Stimulated activated CD8-positive, alpha-beta memory T cell treated with anti-CD3 and anti-CD28 coated beads, Interleukin-12 subunit alpha, Interleukin-12 subunit beta, amount 100 ng/mL, for 24 hours (primary cell): Measurements from ENCODE around the gene SPR.

Source experiments
- DNase-seq: peaks from one replicate; pipeline ENCODE4 v3.0.0-alpha.2; 2020; ENCODE audit errors: extremely low read depth

The SPR gene

DNA sequence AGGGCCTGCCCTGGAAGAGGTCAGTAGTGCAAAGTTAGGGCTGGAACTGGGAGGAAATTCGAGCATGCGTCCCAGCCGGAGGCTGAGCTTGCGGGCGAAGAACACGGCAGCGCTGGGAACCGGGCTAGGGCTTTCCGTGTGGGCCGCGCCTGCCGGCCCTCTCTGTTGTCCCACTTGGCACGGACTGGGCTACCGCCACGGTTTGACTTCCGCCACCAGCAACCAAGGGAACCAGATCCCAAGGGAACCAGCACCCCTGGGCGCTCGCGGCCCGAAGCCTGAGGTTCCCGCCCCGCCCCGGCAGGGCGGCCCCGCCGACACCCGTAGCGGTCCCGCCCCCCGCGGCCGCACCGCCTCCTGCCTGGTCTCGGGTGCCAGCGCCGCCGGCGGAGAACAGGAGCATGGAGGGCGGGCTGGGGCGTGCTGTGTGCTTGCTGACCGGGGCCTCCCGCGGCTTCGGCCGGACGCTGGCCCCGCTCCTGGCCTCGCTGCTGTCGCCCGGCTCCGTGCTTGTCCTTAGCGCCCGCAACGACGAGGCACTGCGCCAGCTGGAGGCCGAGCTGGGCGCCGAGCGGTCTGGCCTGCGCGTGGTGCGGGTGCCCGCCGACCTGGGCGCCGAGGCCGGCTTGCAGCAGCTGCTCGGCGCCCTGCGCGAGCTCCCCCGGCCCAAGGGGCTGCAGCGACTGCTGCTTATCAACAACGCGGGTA, at the start of gene SPR:
TSS of gene SPR (plus strand) at position 377 of the 708 bp plus-strand sequence. CDS start at position 402, 25 bp downstream.
- DNase-seq: no peak

DNA sequence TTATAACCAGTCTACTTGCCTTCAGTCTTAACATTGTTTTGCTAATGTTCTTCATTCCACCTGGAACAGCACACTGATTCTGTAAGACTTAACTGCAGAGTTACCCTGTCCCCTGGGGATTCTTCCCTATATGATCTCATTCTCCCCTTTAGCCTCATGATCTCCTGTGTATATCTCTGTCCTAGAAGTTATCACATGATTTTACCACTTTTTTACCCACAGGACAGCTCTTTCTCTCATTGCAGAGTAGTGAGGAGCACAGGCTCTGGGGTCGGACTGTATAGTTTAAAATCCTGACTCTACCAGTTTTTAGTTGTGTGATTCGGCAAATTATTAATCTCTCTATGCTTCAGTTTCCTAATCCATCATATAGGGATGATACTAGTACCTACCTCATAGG, 47.1 kb upstream of the SPR start:
- no peak for DNase-seq

DNA sequence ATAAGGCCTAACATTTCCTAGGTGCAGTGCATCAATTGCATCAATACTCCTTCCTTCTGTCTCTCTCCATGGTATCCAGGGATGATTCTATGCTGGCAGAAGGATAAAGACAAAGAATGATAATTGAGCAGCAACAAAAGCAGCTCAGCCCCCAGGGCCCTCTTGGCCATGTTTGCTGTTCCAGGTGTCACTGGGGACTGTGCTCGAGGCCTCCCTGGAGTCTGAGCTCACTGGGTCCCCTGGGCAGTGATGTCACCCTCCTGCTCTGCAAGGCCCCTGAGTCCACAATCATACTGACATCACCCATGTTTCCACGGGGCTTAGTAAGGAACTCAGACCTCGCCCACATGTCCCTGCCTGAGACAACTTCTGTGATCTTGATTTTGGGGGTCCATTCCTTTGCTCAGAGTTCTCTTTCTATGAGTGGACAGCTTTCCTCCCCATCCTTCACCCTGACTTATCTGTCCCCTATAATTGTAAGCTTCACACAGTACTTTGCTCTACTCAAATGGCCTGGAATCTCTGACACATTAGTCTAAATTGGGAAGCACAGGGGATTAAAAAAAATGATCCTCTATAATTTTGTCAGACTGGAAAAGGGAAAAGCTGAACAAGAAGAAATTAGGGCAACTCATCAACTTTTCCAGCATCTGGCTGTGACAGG, 45.6 kb upstream of the SPR start:
- DNase-seq: no peak

DNA sequence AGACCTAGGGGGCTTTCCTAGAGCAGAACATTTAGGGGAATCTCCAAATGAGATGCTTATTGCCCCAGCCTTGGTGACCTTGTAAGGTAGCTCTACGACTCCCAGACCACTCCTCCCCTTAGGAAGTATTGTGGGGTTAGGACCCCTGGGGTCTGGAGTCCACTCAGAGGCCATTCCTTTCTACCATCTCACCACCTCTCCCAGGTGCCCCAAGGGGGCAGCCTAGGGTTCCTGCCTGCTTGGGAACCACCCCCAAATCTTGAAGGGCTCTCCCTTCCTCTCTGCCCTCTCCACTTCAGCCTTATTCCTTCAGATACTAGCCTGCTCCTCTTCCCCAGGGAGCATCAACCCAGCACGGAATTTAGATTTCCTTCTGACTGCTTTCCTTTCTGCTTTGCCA, 43.9 kb upstream of the SPR start:
- DNase-seq: no peak

DNA sequence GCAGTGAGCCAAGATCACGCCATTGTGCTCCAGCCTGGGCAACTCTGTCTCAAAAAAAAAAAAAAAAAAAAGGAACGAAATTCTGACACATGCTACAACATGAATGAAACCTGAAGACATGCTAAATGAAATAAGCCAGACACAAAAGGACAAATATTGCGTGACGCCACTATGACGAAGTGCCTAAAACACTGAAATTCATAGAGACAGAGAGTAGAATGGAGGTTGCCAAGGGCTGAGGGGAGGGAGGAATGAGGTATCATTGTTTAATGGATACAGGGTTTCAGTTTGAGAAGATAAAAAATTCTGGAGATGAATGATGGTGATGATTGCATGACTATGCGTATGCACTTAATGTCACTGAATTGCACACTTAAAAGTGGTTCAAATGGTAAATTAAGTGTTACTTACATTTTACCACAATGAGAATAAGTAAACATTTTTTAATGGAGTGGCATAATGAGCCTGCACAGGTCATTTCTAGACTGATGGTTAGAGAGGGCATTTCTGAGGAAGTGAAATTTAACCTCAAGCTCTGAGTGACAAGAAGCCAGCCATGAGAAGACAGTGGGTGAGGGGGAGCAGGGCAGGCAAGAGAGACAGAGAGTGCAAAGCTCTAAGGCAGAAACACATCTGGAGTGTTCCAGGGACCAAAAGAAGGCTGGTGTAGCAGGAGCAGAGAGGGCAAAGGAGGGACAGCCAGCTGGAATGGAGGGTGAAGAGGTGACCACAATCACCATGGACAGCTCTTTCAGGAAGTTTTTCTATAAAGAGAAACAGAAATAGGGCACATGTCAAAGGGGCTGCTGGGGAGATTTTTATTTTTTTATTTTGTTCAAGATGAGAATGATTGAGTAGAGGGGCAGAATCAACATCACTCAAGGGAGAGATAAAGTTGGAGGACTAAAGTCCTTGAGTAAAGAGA, 40.8 kb upstream of the SPR start:
- no peak for DNase-seq

DNA sequence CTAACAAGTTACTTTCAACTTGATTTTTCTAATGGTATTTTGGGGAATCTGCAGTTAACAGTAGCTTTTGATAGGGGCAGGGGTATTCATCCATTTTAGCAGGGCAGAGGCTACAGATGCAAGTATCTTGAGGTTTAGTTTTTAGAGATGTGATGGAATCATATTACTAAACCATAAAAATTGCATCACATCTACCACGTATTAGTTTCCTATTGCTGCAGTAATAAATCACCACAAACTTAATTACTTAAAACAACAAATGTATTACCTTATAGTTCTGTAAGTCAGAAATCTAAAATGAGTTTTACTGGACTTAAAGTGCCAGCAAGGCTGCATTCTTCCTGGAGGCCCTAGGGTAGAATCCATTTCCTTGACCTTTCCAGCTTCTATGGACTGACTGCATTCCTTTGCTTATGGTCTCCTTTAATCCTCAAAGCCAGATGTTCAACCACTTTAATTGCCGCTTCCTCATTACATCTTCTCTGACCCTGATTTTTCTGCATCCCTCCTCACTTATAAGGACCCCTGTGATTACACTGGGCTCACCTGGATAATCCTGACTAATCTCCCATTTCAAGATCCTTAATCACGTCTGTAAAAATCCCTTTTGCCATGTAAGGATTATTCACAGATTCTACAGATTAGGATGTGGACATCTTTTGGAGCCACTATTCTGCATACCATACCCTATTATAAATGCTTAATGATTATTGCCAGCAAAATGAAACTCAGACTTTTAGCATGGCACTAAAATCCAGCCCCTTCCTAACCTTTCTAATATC, 39.5 kb upstream of the SPR start:
- DNase-seq: no peak

DNA sequence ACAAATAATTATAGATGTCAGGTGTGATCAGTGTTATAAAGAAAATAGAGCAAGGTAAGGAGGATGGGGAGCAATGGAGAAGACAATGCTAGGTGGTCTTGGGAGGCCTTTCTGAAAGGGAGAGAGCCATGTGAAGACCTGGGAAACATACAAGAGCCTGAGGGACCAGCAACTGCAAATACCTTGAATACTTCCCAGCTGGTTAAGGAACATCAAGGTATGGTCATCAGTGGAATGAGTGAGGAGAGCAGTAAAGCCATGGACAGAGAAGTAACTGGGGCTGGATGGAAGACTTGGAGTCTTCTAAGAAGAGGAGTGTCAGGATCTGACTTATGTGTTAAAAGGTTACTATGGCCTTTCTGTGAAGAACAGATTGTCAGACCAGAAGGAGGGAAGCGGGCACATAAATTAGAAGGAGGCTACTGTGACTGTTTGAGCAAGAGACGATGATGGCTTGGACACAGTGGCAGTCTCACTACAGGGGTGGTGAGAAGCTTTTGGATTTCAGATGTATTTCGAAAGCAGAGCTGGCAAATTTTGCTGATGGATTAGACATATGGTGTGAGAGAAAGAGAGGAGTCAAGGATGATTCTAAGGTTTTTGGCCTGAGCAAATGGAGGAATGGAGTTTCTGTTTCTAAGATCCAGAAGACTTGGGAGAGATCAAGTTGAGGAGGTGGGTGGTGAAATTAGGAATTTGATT, 38.6 kb upstream of the SPR start:
- DNase-seq: no peak

DNA sequence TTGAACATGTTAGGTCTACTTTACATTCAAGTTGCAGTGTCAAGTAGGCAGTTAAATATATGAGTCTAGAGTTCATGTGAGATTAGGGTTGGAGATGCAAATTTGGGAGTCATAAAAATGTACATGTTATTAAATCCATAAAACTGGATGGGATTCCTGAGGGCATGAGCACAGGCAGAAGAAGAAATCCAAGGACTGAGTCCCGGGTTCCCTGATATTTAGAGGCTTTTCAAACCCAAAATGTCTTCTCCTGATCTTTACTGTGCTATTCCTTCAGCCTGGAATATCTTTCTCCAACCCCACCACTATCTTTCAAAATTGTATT, 38.1 kb upstream of the SPR start:
- DNase-seq: no peak

DNA sequence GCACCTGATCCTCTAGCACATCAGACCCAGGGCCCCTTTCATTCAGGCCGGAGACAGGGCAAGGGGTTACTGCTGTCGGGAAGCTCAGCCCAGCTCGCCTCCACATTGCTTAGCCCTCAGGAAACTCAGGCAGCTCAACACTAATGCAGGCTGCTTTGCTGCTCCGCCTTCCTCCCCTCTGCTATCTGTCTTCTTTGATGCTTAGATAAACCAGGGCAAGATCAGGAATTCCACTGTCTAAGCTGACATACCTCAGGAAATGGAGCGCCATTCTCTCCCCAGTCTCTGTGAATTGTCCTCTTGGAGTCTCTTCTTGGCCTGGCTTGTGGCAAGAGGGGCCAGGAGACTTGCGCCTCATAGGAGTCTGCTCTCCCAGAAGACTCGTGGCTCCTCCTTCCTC, 35.9 kb upstream of the SPR start:
- DNase-seq: no peak

DNA sequence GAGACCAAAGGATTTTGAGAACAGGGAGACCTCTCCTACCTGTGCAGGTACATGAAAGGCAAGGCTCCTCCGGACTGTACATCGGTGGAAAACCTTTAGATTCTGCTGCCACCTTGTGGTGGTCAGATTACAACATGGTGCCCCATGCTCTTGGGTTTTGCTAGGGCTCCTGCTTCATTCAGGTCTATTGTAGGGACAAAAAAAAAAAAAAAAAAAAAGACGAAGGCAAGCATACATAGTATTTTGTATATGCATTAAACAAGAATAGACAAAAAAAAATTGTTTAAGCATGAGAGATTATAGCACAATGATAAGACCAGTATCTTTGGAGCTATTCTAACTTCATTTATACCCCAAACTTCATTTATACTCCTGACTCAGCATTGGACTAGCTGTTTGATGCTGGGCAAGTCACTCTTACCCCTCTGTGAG, 27.4 kb upstream of the SPR start:
- DNase-seq: no peak

DNA sequence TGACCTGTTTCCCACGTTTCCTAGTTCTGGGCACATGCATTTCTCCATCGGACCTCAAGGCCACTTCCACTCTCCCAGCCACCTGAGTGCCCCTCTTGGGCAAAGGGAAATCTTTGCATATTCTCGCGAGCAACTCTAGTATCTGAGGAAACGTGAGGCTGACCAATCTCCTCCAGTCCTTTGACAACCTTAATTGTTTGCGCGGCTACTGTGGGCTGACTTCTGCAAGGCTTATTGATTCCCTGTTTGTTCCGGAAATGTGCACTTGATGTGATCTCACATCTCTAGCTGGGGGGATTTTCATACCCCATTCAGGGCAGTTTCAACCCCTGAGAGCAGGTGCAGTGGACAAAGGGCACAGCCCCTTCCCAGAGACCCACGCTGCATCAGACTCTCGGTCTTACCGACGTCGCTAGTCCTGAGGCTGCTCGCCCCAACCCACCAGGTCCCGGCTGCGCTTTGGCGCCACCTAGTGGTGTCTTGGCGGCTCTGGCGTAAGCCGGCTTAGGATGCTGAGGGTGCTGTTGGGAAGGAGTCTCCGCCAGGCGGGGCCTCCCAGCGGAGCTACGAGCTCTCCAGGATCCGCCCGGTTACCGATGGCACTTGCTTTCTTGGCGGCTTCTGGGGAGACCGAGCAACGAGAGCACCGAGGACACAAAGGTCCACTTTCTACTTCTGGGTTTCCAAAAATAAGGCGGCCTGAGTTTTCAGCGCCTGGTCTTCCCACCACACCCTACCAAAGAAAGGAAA, 24.8 kb upstream of the SPR start:
- DNase-seq: peak; percentile 56

DNA sequence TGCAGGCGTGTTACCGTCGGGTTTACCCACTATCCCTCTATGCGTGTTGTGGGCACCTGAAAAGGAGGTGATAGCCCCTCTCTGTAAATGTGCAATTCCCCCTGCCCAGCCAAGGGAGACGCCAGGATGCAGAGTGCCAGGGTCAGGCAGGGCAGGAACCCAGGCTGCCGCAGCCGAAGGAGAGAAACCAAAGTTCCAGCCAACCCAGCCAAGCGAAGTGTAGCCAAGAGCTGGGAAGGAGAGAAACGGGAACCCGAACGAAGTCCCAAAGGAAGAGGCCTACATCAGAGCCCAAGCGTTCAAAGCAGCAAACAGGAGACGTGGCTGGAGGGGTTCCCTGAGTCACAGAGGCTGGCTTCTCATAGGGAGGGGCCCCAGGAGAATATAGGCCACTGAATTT, 24.2 kb upstream of the SPR start:
- no peak for DNase-seq

DNA sequence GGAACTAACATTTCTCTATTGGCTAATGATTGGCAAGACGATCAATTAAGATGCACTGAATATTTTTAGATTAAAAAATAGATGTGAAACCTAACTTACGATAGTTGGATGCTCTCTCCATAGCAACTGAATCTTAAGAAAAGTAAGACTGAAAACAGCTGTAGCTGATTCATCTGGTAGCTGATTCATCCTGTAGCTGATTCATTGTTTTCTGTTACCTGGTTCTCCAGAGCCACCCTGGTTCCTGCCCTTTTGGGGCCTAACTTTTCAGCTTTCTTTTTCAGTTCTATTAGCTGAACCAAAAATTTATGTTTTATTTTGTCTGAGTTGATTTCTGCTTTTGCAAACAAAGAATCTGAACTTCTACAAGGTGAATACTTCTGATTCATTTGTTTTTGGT, 22.7 kb upstream of the SPR start:
- no peak for DNase-seq

DNA sequence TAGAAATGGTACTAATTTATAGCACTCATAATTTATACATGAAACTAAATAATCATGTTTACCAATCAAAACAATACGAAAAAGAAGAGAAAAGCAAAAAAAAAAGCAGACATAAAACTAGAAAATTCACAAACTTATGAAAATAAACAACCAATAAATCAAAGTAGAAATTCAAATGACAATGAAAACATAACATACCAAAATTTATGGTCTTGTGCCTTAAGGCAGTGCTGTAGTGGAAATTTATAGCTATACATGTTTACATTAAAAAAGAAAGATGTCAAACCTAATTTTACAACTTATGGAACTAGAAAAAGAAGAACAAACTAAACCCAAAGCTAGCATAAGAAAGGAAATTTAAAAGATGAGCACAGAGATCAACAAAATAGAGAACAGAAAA, 16.1 kb upstream of the SPR start:
- no peak for DNase-seq

DNA sequence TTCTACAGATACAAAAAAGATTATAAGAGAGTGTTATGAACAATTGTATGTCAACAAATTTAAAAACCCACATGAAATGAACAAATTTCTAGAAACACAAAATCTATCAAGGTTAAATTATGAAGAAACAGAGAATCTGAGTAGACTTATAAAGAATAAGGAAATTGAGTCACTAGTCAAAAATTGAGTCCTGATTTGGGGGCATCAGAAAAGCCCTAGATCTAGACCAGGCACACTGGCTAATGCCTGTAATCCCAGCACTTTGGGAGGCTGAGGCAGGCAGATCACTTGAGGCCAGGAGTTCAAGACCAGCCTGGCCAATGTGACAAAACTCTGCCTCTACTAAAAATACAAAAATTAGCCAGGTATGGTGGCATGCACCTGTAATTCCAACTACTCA, 15.3 kb upstream of the SPR start:
- DNase-seq: no peak

DNA sequence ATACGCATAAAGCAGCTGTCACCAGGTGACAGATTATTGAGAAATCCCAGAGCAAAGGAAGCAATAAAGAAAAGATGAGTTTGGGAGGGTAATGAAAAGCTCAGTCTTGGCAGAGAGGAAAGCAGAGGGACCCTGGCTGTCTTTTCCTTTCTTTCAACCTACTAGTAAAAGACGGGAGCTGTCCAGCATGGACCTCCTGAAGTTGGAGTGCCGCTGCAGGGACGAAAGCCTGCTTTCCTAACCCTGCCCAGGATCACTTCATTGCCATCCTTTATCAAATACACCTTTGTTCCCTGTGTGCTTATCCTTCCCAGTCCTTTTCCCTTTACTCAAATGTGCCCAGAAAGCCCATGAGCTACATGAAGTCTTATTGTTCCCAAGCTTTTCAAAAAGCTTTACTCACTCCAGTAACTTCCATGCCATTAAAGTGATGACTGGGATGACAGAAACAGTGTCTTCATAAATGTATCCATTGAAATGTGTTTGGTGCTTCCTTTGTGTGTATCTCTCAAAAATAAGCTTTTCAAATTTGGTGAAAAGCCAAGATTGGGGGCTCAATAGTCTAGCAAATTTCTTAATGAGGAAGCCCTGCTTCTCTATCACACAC, 3.7 kb upstream of the SPR start:
- no peak for DNase-seq

DNA sequence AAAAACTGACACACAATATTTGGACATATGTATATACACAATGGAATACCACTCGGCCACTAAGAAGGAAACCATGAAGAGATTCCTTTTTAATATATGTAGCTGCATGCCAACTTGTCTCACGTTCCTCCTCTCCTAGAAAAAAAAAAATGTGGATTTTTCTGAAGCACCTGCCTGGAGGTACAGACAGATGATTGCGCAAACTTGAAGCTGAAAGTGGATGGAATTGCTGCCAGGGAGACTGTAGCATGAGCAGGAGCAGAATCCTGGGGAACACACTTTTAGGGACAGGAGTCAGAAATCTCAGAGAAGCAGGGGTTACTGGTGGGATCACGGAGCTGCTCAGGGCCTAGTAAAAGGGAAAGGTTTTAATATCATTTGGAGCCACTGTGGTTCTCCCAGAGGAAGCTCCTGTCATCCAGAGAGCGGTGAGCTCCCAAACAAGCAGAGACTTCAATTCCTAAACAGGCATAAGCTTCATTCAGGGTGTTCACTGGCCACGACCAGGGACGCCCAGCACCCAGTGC, 640 bp upstream of the SPR start:
- no peak for DNase-seq

DNA sequence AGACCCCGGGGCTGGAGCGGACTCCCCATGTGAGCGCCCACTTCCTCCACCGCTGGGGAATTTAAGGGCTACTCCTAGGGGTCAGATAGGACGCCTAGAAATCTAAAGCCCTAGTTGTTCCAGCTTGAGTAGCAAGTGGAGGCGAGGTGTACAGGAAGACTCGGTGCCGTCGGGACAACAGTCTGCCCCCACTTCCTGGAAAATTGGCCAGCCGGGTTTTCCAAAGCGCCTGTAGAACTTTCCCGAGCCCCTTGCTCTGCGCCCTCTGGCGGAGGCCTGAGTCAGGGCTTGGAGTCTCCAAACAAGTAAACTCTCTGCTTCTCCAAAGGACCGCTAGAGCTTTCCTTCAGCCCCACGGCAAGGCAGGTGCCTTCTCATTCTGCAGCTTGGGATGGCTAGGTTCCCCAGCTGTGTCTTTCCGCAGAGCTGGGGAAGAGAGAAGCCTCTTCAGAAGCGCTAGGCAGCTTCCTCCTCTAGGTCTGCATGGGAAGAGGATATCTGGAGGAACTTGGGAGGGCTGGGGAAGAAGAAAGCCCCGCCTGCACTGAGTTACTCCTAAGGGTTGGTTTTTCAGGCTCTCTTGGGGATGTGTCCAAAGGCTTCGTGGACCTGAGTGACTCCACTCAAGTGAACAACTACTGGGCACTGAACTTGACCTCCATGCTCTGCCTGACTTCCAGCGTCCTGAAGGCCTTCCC, 681 bp downstream of the SPR start:
- DNase-seq: no peak

DNA sequence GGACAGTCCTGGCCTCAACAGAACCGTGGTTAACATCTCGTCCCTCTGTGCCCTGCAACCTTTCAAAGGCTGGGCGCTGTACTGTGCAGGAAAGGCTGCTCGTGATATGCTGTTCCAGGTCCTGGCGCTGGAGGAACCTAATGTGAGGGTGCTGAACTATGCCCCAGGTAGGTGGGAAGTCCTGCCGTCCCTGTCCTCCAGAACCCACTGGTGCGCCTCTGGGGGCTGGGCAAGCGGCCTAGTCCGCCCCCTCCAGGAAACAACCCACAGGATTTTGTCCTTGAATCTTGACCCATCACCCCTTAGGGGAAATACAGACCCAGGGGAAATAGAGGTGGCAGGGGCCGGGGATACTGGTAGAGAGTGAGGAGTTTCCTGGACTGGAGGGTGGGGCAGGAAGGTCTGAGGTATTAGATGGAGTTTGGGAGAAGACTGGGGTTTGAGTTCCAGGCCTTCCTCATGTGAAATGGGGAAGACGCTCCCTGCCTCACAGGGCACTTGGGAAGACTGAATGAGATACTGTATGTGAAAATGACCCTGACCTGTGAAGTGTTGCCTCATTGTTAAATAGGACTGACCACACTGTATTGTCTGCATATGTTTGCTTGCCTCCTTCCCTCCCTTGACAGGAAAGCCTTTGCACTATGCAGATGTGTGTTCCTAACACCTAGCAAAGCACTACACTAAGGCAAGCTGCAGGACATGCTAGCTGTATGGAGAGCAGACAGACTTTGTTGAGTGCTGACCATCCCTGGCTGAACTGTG, 1.4 kb downstream of the SPR start:
- no peak for DNase-seq
